Psoas muscle (tissue), 8 donors: ENCODE results near the gene SH3TC1. TPM values are rescaled to one million over a fixed set of nuclear protein-coding genes. Genes with fewer than 3 reads are reported as not detected.

Experiments
- ATAC-seq, 4 donors: fragments of 200-7000 bp; cut with Tn5 transposase; one replicate each; pipeline ENCODE4 v1.9.1; 2020; ENCODE audit warnings: moderate library complexity in 3 of 4, mild to moderate bottlenecking in 2 of 4
- DNase-seq, 2 donors: peaks; one replicate each; pipeline ENCODE4 v3.0.0-alpha.2; 2020
- H3K27ac ChIP-seq: fragments of 200-600 bp; one replicate; pipeline ENCODE4 v1.8.0; 2022
- H3K27me3 ChIP-seq, 3 donors: fragments of 200-600 bp in 1 of 3; one replicate each; pipeline versions ENCODE4 v1.6.1 to v1.8.0; 2013 to 2022; ENCODE audit warnings: low read length in 2 of 3, mild to moderate bottlenecking in 2 of 3, moderate library complexity in 1 of 3; ENCODE audit not compliant: insufficient read depth in 3 of 3
- H3K36me3 ChIP-seq, 2 donors: fragments of 200-600 bp in 1 of 2; one replicate each; pipeline versions ENCODE4 v1.6.1 to v1.8.0; 2013 to 2022; ENCODE audit warnings: low read depth in 1 of 2, mild to moderate bottlenecking in 1 of 2, moderate library complexity in 1 of 2; ENCODE audit not compliant: insufficient read depth in 1 of 2
- H3K4me1 ChIP-seq: fragments of 200-600 bp; one replicate; pipeline ENCODE4 v1.8.0; 2022
- H3K4me3 ChIP-seq: fragments of 200-600 bp; one replicate; pipeline ENCODE4 v1.8.0; 2022; ENCODE audit warnings: mild to moderate bottlenecking
- H3K9me3 ChIP-seq: fragments of 200-600 bp; one replicate; pipeline ENCODE4 v1.8.0; 2022
- WGBS, 3 donors: extraction: QIAGEN DNeasy Blood & Tissue Kit; methylation state at CpG; one replicate each; pipeline versions ENCODE4 v1.1.6 to v1.1.7; 2013; 5-methylcytosine and 5-hydroxymethylcytosine counted together
- intact Hi-C, 2 donors: fragments of 100-400 bp; cut with DNase I; formaldehyde crosslinking; loops; one replicate each; pipeline versions ENCODE4 v1.11.0 to v1.14.2; 2022
- polyA plus RNA-seq, 3 donors: library from polyadenylated mRNA; stranded (reverse); fragments of 200-250 nt; gene quantifications; one replicate each; pipeline ENCODE4 v1.2.3, GENCODE V29; 2013
- total RNA-seq, 4 donors: library from RNA; stranded (reverse); fragmentation: NEBNext Ultra II Directional in 2 of 4; extraction: Animal tissue kit (Norgen Biotek cat#: 25700) in 2 of 4; gene quantifications; one replicate each; pipeline versions ENCODE4 v1.2.1 to v1.2.4, GENCODE V29; 2021 to 2023
- TF ChIP-seq, protein P1 (sequence below): fragments of 200-600 bp; IDR thresholded peaks from one replicate; pipeline ENCODE4 v1.8.0; 2022; ENCODE audit warnings: antibody characterized with exemption
- donor health status: healthy with polysubstance abuse.
- donor health status: DM: no; HTN: no; CAD: no; lungs with moderate emphysema.
- donor health status: Bipolar disorder and iron deficiency.
- donor health status: healthy.
- donor health status: DM: yes; HTN: yes; CAD: no.
- donor health status: DM: no; HTN: no; CAD: no.
- donor health status: DM: no; HTN: no; CAD: no.
- donor health status: DM: yes; HTN: yes; CAD: no.

Gene SH3TC1
- total and polyA plus RNA-seq, 7 donors = 1.9 to 7.9 (median 4.7) TPM

DNA sequence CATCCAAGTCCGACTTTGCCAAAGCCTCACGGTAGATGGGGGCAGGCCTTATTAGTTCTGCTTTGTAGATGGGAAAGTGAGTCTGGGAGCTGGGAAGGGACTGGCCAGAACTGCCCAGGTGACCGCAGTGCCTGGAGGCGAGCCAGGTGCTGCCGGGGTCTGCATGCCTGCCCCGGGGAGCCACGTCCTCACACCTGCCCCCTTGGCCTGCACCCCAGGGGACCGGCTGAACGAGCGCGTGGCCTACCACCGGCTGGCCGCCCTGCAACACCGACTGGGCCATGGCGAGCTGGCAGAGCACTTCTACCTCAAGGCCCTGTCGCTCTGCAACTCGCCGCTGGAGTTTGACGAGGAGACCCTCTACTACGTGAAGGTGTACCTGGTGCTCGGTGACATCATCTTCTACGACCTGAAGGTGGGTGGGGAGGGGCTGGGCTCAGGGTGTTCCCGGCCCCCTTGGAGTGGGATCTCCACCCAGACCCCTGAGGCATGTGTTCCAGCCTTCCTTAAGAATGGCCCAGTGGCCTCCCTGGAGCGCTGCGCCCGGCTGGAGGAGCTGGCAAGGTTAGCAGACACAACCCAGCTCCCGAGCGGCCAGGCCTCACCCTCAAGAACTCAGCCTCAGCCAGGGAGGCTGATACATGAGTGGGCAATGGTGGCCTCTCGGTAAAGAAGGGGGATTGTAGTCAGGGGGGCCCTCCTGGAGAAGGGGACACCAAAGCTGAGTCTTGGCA lies 38.3 kb downstream of the SH3TC1 start:
- Histone ChIP-seq H3K36me3 (peaks cover 0 to 17% of the 10 kb centered on the region in 2 donors), H3K27me3 (no peaks in the 10 kb centered on the region)
- no peak for DNase-seq

GRCh38 chr4:8238036-8238511 lies 39.0 kb downstream of the SH3TC1 start:
- TF ChIP-seq, protein P1, sequence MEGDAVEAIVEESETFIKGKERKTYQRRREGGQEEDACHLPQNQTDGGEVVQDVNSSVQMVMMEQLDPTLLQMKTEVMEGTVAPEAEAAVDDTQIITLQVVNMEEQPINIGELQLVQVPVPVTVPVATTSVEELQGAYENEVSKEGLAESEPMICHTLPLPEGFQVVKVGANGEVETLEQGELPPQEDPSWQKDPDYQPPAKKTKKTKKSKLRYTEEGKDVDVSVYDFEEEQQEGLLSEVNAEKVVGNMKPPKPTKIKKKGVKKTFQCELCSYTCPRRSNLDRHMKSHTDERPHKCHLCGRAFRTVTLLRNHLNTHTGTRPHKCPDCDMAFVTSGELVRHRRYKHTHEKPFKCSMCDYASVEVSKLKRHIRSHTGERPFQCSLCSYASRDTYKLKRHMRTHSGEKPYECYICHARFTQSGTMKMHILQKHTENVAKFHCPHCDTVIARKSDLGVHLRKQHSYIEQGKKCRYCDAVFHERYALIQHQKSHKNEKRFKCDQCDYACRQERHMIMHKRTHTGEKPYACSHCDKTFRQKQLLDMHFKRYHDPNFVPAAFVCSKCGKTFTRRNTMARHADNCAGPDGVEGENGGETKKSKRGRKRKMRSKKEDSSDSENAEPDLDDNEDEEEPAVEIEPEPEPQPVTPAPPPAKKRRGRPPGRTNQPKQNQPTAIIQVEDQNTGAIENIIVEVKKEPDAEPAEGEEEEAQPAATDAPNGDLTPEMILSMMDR = no peak
- ATAC-seq (no peak), DNase-seq (no peak)
- H3K9me3 ChIP-seq = no peaks in the 10 kb centered on the region
- 72 to 80% (median 73%) methylated on average over 14 of the region's 14 CpGs for WGBS, 3 donors
- H3K36me3 ChIP-seq = peaks cover 0 to 17% of the 10 kb centered on the region in 2 donors
- intact Hi-C loops = no loop called here
- peaks cover 8% of the 10 kb centered on the region for H3K4me1 ChIP-seq
- H3K27ac ChIP-seq = no peak overlapping the region
- no peak overlapping the region for H3K4me3 ChIP-seq
- H3K27me3 ChIP-seq = no peaks in the 10 kb centered on the region

More for the DNA sequence above, 38.3 kb downstream of the SH3TC1 start:
- TF ChIP-seq, protein P1 = no peak
- intact Hi-C loops = no loop called here
- 87 to 90% (median 89%) methylated on average over 29 of the region's 29 CpGs for WGBS, 3 donors
- no peaks in the 10 kb centered on the region for H3K9me3 ChIP-seq
- ATAC-seq = no peak
- no peak overlapping the region for H3K27ac ChIP-seq
- H3K4me1 ChIP-seq = peaks cover 3% of the 10 kb centered on the region
- no peak overlapping the region for H3K4me3 ChIP-seq

DNA sequence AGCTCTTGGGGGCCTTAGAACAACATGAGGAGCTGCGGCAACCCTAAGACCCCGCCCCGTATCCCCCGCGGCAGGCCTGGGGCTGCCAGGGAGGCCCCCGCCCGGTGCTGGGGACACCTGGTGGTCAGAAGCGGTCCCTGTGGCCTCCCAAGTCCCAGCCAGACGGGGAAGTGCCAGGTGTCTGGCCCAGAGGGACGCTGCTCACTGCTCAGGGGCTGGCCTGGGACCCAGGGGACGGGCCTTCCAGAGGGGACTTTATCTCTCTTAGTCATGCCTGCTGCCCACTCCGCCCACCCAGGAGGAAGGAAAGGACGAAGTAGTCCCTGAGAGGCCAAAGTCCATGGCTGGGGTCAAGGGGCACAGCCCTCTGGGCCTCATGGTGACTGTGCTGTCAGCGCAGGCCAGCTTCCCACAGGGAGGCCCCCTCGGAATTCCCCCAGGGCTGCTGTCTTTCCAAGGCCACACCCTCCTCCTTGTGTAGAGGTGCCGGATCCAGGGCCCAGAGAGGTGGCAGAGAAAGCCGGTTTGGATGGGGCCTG lies 39.5 kb downstream of the SH3TC1 start:
- DNase-seq = no peak
- intact Hi-C loops = no loop called here
- H3K27me3 ChIP-seq = no peaks in the 10 kb centered on the region
- peaks cover 0 to 13% of the 10 kb centered on the region in 2 donors for H3K36me3 ChIP-seq
- no peak overlapping the region for H3K4me3 ChIP-seq
- peaks cover 8% of the 10 kb centered on the region for H3K4me1 ChIP-seq
- TF ChIP-seq, protein P1 = peak; percentile 15
- WGBS, 3 donors = 61 to 62% (median 61%) methylated on average over 15 to 17 of the region's 17 CpGs
- H3K27ac ChIP-seq = no peak overlapping the region
- H3K9me3 ChIP-seq = no peaks in the 10 kb centered on the region
- peak in 1 of 4 donors; percentile 20 for ATAC-seq

GRCh38 chr4:8239226-8239625 lies 40.1 kb downstream of the SH3TC1 start:
- intact Hi-C loops = no loop called here
- Histone ChIP-seq H3K9me3 (no peaks in the 10 kb centered on the region), H3K36me3 (peaks cover 0 to 11% of the 10 kb centered on the region in 2 donors), H3K4me1 (peaks cover 8% of the 10 kb centered on the region), H3K27me3 (no peaks in the 10 kb centered on the region), H3K4me3 (no peak overlapping the region), H3K27ac (no peak overlapping the region)
- DNase-seq = no peak
- 97 to 99% (median 98%) methylated on average over 13 of the region's 13 CpGs for WGBS, 3 donors
- ATAC-seq = no peak
- TF ChIP-seq, protein P1 = no peak
